Transverse colon (tissue), 4 donors: ENCODE data around the gene PPM1N. TPM values are rescaled to one million over a fixed set of nuclear protein-coding genes. Genes with fewer than 3 reads are reported as not detected.
A peak's percentile ranks its signal among the peaks of the same experiment; 100 is the strongest.

Experiments
- DNase-seq: peaks from one replicate; pipeline ENCODE4 v3.0.0-alpha.2; 2019
- H3K27ac ChIP-seq, 4 donors: fragments of 200-600 bp; sonication (generic); 2 replicates each; pipeline ENCODE4 v1.5.1; 2016 to 2018; ENCODE audit warnings: inconsistent platforms in 4 of 4
- H3K27me3 ChIP-seq: fragments of 200-600 bp; sonication (generic); 2 replicates; pipeline ENCODE4 v1.5.1; 2017; ENCODE audit warnings: inconsistent platforms
- H3K36me3 ChIP-seq, 4 donors: fragments of 200-600 bp; sonication (generic); 2 replicates each; pipeline ENCODE4 v1.5.1; 2017 to 2019; ENCODE audit warnings: inconsistent platforms in 4 of 4
- H3K4me1 ChIP-seq, 4 donors: fragments of 200-600 bp; sonication (generic); 2 replicates each; pipeline ENCODE4 v1.5.1; 2017 to 2020; ENCODE audit warnings: inconsistent platforms in 4 of 4
- H3K4me3 ChIP-seq, 4 donors: fragments of 200-600 bp; sonication (generic); 1 replicate in 1 of 4; 2 replicates in 3 of 4; pipeline versions ENCODE4 v1.5.1 to v1.6.1; 2017 to 2019; ENCODE audit warnings: inconsistent platforms in 4 of 4
- H3K9me3 ChIP-seq, 2 donors: fragments of 200-600 bp; sonication (generic); 2 replicates each; pipeline ENCODE4 v1.5.1; 2017 to 2019; ENCODE audit warnings: inconsistent platforms in 2 of 2
- EP300 ChIP-seq: sonication (generic); formaldehyde crosslinking; IDR thresholded peaks from one replicate; pipeline ENCODE4 v1.6.1; 2017; ENCODE audit warnings: antibody characterized with exemption, low read depth
- POLR2A ChIP-seq: fragments of 450-650 bp; IDR thresholded peaks from one replicate; pipeline ENCODE4 v1.6.1; 2016; ENCODE audit warnings: antibody characterized with exemption, mild to moderate bottlenecking, moderate library complexity
- POLR2AphosphoS5 ChIP-seq, 3 donors: sonication (generic); formaldehyde crosslinking; IDR thresholded peaks; one replicate each; pipeline ENCODE4 v1.6.1; 2016; ENCODE audit warnings: antibody characterized with exemption in 3 of 3
- WGBS, 2 donors: methylation state at CpG; one replicate each; pipeline ENCODE4 v1.1.5; 2018; ENCODE audit warnings: low coverage in 1 of 2; 5-methylcytosine and 5-hydroxymethylcytosine counted together
- in situ Hi-C, 4 donors: fragments of 200-750 bp; cut with MboI; loops; one replicate each; pipeline versions ENCODE4 v1.15.0 to v1.15.1; 2017; ENCODE audit warnings: low sequenced_read_pairs in 3 of 4, low pct_ligation_motif_present in 1 of 4, low pct_unique_long_range_greater_than_20kb in 1 of 4
- intact Hi-C: fragments of 100-400 bp; cut with DNase I; formaldehyde crosslinking; loops from one replicate; pipeline ENCODE4 v1.15.1; 2023; ENCODE audit warnings: low total_unique reads
- total RNA-seq, 4 donors: library from RNA; depleted of rRNA; stranded (reverse); fragments of >200 nt; gene quantifications; one replicate each; pipeline ENCODE4 v1.1.0, GENCODE V29; 2016
- TF ChIP-seq, protein P1 (sequence below), 5 experiments: fragments of 200-600 bp in 3 of 5; fragments of 450-650 bp in 2 of 5; sonication (generic) in 3 of 5; IDR thresholded peaks; 1 replicate in 2 of 5; 2 replicates in 3 of 5; pipeline ENCODE4 v1.5.1; 2016 to 2017; ENCODE audit warnings: antibody characterized with exemption in 5 of 5, inconsistent platforms in 3 of 5, mild to moderate bottlenecking in 2 of 5, moderate library complexity in 1 of 5

Gene PPM1N
- total RNA-seq, 4 donors from 2014 or later, result 1.00 to 4.3 (median 1.4) TPM; not detected in 1

DNA sequence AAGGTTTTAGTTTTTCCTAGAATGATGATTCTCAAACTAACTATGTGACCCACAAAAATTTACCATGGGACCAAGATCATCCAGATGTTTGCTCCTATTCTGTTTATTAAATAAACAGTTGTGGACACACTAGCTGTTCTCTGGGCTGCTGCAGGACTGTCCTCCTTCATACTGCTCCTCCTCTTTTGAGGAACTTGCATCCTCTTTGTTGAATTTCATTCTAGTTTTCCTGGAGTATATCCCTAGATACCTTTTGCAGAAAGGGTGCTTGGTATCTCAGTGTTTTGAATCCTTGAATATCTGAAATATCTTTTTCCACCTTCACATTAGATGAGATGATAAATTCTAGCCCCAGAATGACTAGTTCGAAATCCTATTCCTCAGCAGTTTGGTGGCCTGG lies 33.1 kb downstream of the PPM1N start:
- intact Hi-C loops (no loop called here), in situ Hi-C loops (no loop called here)
- Histone ChIP-seq H3K27me3 (no peaks in the 10 kb centered on the region), H3K9me3 (peaks cover 0 to 4% of the 10 kb centered on the region in 2 donors), H3K4me3 (no peak overlapping the region), H3K36me3 (peaks cover 0 to 5% (median 2%) of the 10 kb centered on the region in 4 donors), H3K27ac (no peak overlapping the region), H3K4me1 (peaks cover 13 to 21% (median 15%) of the 10 kb centered on the region in 4 donors)
- WGBS, 2 donors, result 100% methylated on average over 1 of the region's 1 CpG; no CpG with 5 or more reads in 1 of the 2 donors
- TF ChIP-seq, protein P1, sequence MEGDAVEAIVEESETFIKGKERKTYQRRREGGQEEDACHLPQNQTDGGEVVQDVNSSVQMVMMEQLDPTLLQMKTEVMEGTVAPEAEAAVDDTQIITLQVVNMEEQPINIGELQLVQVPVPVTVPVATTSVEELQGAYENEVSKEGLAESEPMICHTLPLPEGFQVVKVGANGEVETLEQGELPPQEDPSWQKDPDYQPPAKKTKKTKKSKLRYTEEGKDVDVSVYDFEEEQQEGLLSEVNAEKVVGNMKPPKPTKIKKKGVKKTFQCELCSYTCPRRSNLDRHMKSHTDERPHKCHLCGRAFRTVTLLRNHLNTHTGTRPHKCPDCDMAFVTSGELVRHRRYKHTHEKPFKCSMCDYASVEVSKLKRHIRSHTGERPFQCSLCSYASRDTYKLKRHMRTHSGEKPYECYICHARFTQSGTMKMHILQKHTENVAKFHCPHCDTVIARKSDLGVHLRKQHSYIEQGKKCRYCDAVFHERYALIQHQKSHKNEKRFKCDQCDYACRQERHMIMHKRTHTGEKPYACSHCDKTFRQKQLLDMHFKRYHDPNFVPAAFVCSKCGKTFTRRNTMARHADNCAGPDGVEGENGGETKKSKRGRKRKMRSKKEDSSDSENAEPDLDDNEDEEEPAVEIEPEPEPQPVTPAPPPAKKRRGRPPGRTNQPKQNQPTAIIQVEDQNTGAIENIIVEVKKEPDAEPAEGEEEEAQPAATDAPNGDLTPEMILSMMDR (IDR thresholded peaks at IDR 0.05), result no peak
- TF ChIP-seq POLR2A (no peak), EP300 (no peak), POLR2AphosphoS5 (IDR thresholded peaks at IDR 0.05) (no peak)
- no peak for DNase-seq

DNA sequence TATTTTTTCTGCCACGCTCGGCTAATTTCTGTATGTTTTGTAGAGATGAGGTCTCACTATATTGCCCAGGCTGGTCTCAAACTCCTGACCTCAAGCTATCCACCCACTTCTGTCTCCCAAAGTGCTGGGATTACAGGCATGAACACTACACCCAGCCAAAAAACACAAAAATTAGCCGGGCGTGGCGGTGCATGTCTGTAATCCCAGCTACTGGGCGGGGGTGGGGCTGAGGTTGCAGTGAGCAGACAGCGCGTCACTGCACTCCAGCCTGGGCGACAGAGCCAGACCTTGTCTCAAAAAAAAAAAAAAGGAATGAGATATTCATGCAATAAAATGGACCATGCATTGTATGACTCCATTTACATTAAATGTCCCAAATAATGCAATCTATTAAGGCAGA lies 41.2 kb downstream of the PPM1N start:
- Histone ChIP-seq H3K27me3 (no peaks in the 10 kb centered on the region), H3K4me1 (no peaks in the 10 kb centered on the region), H3K4me3 (no peak overlapping the region), H3K9me3 (no peaks in the 10 kb centered on the region), H3K36me3 (no peaks in the 10 kb centered on the region), H3K27ac (no peak overlapping the region)
- DNase-seq, result no peak
- WGBS, 2 donors, result 91 to 93% methylated on average over 3 to 9 of the region's 9 CpGs
- in situ Hi-C loops (no loop called here), intact Hi-C loops (no loop called here)
- TF ChIP-seq, protein P1 (IDR thresholded peaks at IDR 0.05), result no peak
- TF ChIP-seq EP300 (no peak), POLR2A (no peak), POLR2AphosphoS5 (IDR thresholded peaks at IDR 0.05) (no peak)

DNA sequence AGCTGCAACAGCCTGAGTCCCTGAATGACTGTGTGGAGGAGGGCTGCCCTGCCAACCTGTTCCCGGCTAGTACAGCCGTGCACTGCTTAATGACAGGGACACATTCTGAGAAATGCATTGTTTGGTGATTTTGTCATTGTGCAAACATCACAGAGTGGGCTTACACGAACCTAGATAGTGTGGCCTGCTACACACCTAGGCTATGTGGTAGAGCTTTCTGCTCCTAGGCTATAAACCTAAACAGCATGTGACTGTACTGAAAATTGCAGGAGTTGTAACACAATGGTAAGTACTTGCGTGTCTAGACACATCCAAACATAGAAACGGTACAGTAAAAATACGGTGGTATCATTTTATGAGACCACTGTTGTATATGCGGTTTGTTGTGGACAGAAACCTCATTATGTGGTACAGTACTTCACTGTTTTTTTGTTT lies 44.0 kb downstream of the PPM1N start:
- Histone ChIP-seq H3K27me3 (no peaks in the 10 kb centered on the region), H3K9me3 (no peaks in the 10 kb centered on the region), H3K4me1 (no peaks in the 10 kb centered on the region), H3K4me3 (no peak overlapping the region), H3K36me3 (no peaks in the 10 kb centered on the region), H3K27ac (no peak overlapping the region)
- 67 to 72% methylated on average over 6 to 7 of the region's 7 CpGs for WGBS, 2 donors
- in situ Hi-C loops, result no loop called here
- DNase-seq, result no peak
- TF ChIP-seq POLR2A, result no peak
- TF ChIP-seq, protein P1 (IDR thresholded peaks at IDR 0.05), result no peak
- TF ChIP-seq POLR2AphosphoS5 (IDR thresholded peaks at IDR 0.05), result no peak
- no peak for TF ChIP-seq EP300
- intact Hi-C loops, result no loop called here

DNA sequence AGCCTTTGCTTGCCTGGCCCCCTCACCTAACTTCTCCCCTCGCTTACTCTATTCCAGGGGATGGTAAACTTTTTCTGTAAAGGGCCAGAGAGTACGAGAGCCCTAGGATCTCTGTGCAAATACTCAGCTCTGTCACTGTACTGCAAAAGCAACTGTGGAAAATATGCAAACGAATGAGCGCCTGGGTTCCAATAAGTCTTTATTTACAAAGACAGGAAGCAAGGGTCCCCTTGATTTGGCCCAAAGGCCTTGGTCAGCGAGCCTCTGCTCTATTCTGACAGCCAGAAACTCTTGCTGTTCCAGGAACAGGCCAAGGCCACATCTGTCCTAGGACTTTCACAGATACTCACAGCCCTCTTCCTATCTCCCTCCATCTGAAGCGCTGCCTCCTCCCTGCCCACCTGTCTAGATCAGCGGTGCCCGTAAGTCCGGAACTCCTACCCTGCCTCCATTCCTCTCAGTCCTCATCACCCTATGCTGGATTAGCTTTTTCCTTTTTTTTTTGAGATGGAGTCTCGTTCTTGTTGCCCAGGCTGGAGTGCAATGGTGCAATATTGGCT lies 49.0 kb downstream of the PPM1N start:
- DNase-seq, result no peak
- 89 to 90% methylated on average over 2 to 10 of the region's 10 CpGs for WGBS, 2 donors
- no peaks in the 10 kb centered on the region for H3K36me3 ChIP-seq
- peak overlapping the region in 2 of 4 donors; percentile 69 to 70 for H3K27ac ChIP-seq
- intact Hi-C loops, result no loop called here
- in situ Hi-C loops, result no loop called here
- no peaks in the 10 kb centered on the region for H3K9me3 ChIP-seq
- TF ChIP-seq POLR2AphosphoS5 (IDR thresholded peaks at IDR 0.05) (no peak), EP300 (no peak), POLR2A (no peak)
- TF ChIP-seq, protein P1 (IDR thresholded peaks at IDR 0.05), result no peak
- no peaks in the 10 kb centered on the region for H3K27me3 ChIP-seq
- no peak overlapping the region for H3K4me3 ChIP-seq
- H3K4me1 ChIP-seq, result peaks cover 0 to 10% (median 4%) of the 10 kb centered on the region in 4 donors
